NCI-H446 treated with DMSO at 0.1 percent for 48 hours (cell line): ENCODE results near the gene MED16.
A peak's percentile ranks its signal among the peaks of the same experiment; 100 is the strongest.

Experiments used
- DNase-seq: peaks from one replicate; lab custom pipeline; 2025; lab: John Stamatoyannopoulos, UW

Gene MED16

DNA sequence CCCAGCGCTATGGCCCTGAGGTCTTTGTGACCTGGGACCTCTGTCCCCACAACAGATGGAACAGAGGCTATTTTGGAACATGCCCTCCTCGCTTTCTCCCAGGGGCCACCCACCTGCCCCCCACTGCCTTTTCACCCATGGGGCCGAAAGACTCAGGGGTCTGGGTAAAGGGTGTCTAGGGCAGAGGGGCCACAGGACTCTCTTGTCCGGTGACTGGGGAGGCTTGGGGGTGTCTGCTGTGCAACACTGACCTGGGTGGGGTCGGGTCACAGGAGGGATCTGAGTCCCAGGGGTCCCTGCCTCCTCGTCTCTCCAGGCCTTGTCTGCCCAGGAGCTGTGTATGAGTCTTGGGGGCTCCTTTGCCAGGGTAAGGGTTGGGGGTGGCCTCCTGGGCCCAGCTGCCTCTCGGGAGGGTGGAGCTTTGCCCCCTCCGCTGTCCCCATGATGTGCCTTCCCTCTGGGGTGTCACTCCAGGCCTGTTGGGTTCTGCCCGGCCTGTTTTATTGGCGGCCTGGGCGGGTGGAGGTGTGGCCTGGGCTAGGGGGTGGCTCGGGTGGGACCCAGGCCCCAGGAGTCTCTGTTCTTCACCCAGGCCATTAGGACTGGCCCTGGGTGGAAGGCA is 34.9 kb upstream of the MED16 start:
- no peak for DNase-seq

DNA sequence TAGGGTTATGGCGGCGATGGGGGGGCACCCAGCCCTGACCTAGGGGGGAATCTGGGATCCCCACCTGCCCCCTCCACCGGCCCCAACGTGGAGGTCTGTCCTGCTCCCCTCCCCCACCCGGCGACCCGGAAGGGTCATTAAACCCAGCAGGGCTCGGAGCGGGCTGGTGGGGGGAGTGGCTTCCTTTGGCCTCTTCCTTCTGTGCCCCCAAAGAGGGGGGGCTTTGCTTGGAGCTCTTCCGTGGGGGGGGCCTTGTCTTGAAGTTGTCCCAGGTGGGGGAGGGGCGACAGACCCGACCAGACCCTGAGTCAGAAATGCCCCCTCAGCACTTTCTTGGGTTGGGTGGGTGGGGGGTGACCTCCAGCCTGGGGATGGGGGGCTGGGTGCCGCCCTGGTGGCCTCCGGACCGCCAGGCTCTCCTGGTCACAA is 34.4 kb upstream of the MED16 start:
- DNase-seq: no peak

DNA sequence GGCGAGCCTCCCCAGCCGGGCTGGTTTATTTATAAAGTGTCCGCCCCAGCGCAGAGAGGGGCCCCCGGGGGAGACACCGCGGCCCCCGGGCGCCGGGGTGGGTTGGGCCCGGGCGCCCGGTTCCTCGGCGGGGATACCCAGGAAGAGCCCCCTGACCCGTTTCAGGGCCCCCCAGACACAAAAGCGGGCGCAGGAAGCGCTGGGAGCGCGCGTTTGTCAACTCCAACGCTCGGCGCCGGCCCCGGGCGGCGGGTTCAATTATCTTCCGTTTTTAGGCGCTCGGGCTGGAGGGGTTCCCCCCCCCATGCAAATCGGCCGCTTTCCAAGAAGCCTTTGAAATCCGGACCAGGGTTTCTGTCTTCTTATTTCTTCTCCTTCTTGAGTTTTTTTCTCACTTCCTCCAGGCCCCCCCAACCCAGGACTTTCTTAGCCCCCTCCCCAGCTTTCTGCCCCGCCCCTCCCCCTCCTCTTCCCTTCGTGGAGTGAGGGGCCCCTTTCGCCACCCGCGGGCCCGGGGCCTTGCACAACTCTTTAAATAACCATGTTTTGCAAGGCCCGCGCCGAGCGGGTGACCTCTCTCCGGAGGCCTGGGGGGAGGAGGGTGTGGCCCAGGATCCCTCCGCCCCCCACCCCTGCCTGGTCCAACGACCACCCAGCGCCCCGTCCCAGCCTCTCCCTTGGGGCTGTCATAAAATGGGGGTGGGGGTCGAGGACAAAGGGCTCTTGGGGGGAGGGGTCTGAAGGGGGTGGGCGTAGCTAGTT is 33.8 kb upstream of the MED16 start:
- DNase-seq: no peak

DNA sequence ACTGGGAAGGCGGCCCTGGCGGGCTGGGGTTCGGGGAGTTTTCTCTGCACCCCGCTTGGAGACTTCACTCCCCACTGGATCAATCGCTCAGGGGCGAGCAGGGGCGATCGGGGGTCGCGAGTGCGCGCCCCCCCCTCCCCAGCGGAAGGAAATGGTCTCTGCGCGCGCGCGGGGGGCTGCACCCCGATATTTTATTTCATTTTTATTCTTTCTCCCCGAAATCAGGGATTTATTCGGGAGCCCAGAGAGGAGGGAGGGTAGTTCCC is 33.3 kb upstream of the MED16 start:
- no peak for DNase-seq

DNA sequence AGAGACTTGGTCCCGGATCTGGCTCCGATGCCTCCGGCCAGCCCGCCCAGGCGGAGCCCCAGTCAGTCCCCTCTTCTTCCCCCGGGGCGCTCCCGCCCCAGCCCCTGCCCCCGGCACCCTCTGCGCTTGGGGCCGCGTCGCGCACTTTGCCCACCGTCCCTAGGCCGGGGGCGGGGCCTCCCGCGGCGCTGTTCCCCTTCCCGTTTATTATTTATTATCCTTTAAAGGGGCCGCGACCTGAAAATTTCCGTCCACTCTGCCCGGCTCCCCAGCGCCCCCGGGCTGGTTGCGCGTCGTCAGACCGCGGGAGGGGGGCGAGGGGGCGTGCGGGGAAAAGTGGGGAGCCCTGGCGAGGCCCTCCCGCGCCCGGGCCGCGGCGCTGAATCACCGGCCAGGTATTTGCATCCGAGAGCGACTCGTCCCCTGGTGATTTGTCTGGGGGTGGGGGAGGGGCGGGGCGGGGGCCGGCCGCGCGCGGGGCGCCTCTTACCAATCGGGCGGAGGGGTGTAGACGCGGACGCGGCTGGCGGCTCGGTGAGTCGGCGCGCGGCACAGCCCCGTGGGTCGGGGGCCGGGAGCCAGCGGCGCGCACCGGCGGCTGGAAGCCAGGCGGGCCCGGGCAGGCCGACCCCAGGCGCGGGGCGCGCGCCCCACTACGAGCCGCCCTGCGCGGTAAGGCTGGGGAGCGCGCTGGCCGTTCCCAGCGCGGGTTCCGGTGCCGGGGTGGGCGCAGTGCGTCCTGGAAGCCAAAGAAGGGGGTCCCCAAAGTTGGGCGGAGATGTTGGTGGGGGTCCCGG is 32.7 kb upstream of the MED16 start, which contains the start of gene ARID3A:
TSS of gene ARID3A (plus strand) at position 510 of the 797 bp plus-strand sequence. CDS start 3,494 bp downstream, outside the sequence.
- DNase-seq: peak; percentile 75

DNA sequence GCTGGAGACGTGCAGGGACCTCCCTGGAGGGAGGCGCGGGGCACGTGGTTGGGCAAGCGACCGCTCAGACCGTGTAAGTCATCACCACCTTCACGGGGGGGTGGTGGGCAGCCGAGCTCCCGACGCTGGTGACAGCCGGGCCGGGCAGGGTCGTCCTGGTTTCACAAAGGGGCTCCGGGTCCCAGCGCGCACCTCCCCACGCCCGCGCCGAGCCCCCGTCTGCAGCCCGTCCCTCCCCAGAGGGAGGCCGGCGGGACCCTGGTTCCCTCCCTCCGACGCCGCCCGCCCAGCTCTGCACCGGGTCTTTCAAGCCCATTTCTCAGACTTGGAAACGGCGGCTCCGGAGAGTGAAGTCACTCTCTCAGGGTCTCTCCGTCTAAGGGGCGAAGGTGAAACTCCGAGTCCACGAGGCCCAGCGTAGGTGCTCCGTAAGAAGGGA is 32.1 kb upstream of the MED16 start:
- DNase-seq: peak; percentile 75

DNA sequence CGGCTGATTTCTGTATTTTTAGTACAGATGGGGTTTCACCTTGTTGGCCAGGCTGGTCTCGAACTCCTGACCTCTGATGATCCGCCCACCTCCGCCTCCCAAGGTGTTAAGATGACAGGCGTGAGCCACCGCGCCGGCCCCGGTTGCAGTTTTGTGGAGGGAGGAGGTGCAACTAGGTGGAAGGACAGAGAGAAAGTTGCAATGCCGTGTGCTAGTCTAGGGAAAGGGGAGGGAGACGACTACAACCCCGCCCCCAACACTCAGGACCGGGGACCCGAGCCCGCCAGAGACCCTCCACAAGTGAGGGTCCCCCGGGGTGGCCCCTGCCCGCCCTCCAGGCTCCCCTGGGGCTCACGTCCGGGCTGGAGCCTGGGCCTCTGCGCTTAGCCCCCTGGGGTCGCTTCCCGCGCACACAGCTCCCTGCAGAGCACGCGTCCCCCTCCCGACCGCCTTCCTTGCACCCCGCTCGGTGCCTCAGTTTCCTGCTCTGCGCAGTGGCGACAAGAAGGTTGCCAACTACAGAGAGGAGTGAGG is 31.6 kb upstream of the MED16 start:
- DNase-seq: no peak

DNA sequence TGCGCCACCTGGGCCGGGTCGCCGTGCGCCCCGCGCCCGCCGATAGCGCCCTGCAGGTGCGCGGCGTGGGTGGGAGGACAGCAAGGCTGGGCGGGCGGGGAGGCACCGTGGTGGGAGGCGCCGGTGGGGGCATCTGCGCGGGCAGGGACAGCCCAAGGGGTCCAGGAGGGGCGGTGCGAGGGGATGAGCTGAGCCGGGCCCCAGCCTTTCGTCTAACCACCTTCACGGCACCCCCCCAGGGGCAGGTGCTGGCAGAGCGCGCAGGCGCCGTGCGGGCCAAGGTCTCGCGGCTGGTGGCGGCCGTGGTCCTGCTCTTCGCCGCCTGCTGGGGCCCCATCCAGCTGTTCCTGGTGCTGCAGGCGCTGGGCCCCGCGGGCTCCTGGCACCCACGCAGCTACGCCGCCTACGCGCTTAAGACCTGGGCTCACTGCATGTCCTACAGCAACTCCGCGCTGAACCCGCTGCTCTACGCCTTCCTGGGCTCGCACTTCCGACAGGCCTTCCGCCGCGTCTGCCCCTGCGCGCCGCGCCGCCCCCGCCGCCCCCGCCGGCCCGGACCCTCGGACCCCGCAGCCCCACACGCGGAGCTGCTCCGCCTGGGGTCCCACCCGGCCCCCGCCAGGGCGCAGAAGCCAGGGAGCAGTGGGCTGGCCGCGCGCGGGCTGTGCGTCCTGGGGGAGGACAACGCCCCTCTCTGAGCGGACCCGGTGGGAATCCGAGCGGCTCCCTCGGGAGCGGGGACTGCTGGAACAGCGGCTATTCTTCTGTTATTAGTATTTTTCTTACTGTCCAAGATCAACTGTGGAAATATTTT is 27.3 kb upstream of the MED16 start:
- DNase-seq: no peak

DNA sequence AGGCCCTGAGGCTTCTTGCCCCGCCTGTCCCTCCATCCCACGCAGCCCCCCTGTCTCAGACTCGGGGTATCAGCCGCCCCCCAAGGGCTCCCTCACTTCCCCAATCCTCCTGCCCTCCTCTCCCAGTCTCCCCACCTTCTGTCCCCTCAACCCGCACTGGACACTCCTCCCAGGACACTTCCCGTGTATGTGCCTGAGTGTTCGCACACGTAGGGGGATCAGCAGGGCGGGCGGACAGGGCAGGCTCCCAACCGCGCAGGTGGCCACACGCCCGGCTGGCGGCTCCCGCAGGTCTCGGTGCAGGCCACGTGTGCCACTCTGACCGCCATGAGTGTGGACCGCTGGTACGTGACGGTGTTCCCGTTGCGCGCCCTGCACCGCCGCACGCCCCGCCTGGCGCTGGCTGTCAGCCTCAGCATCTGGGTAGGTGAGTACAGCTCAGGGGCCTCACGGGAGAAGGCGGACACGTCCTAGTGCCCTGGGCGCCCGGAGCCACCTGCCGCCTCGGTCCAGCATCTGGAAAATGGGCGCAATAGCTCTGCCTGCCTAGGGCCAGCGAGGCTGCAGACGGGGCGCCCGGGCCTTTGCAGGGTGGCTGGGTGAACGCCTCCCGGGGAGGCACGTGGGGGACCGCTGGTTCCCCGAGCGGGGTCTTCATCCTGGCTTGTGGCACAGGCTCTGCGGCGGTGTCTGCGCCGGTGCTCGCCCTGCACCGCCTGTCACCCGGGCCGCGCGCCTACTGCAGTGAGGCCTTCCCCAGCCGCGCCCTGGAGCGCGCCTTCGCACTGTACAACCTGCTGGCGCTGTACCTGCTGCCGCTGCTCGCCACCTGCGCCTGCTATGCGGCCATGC is 26.4 kb upstream of the MED16 start:
- no peak for DNase-seq

DNA sequence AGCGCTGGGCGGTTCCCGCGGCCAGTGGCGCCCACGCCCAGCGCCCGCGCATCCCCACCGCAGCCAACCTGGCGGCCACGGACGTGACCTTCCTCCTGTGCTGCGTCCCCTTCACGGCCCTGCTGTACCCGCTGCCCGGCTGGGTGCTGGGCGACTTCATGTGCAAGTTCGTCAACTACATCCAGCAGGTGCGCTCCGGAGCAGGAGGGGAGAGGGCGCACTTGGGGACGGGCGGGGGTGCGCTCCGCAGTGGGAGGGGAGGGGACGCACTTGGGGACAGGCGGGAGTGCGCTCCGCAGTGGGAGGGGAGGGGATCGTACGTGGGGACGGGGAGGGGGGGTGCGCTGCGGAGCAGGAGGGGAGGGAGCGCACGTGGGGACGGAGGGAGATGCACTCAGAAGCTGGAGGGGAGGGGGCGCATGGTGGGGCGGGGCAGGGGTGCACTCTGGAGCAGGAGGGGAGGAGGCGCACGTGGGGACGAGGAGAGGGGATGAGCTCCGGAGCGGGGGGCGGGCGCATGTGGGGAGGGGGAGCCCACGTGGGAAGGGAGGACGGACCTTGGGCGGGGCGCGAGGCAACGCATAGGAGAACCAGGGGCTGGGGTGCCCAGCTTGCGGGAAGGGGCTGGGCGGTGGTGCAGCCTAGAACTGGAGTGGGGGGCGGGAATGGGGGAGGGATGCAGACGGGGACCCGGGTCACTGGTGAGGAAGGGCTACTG is 25.7 kb upstream of the MED16 start:
- no peak for DNase-seq

DNA sequence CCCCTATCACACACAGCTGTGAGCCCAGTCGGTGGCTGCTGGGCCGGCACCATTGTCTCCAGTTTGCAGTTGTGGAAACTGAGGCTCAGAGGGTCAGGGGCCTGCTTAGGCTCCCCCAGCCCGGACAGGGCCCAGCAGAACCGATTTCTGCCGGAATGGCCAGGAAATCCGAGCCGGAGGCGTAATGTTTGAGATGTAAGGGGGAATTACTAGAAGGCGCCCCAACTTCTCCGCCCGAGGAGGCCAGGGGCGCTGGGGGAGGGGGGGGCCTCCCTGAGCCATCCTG is 25.1 kb upstream of the MED16 start:
- DNase-seq: no peak

DNA sequence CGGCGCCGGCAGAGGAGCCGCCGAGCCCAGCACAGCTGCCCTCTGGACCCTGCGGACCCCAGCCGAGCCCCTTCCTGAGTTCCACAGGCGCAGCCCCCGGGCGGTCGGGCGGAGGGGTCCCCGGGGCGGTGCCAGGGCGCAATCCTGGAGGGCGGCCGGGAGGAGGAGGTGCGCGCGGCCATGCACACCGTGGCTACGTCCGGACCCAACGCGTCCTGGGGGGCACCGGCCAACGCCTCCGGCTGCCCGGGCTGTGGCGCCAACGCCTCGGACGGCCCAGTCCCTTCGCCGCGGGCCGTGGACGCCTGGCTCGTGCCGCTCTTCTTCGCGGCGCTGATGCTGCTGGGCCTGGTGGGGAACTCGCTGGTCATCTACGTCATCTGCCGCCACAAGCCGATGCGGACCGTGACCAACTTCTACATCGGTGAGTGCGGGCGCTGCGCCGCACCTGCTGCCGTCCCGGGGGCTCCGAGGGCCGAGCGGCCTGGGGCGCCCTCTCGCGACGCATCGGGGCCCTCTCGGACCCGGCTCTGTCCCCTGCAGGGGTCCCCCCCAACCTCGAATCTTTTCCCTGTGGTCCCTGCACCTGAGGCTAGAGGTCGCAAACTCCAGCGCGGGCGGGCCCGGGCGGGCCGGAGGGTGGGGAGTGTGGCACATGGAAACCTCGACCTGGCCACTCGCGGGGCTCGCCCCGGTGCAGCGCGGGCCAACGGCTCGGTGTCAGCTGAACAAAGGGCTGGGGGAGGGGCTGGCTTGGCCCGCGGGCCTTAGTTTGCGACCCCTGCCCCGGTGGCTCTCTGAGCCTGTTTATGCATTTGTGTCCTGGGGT is 24.6 kb upstream of the MED16 start, which contains the start of gene KISS1R:
TSS of gene KISS1R (plus strand) at position 11 of the 829 bp plus-strand sequence. CDS start at position 181, 170 bp downstream.
- DNase-seq: no peak

DNA sequence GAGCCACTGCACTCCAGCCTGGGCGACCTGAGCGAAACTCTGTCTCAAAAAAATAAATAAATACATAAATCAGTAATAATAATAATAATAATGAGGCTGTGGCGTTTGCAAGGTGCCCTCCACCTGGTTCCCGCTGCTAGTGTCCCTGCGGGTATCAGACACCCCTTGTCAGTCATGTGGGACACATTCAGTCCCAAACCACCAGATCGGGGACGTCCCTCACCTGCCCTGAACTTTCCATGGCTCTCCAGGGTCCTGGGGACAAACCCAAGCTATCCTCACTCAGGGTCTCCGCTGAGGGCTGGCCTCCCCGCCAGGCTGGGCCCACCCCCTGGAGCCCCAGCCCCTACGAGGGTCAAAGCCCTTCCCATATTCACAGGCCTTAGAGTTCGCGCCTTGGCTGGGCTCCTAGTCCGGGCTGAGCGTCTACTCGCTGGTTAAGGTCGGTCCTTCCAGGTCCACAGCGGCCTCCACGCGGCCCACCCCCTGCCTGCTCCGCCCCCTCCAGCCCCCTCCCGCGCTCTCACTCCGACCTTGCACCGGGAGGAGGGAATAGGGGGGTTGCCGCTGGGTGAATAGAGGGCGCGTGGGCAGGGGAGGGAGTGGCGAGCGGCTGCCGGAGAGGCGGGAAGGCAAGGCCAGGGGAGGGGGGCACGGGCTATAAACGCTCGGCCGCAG is 23.8 kb upstream of the MED16 start:
- DNase-seq: no peak

DNA sequence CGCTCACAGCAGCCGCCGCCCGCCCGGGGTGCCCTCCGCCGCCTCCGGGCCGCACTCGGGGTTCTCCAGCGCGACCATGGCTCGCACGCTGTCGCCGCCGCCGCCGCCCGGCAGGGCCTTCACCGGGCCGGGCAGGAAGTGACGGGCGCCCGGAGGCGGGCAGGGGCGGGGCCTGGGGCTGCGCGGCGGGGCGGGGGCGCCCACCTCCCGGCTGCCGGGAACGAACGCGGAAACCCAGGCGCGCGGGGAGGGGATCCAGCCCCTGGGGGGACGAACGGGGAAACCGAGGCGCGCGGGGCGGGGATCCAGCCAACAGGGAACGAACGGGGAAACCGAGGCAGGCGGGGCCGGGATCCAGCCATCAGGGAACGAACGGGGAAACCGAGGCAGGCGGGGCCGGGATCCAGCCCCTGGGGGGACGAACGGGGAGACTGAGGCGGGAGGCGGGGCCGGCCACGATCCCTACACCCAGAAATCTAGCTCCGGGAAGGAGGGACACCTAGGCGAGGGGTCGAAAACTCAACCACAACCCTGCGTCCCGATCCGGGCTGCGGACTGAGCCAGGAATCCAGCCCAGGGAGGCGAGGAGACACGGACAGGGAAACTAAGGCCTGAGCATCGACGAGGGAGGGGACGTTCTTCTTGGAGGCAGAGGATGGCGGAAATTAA is 20.2 kb upstream of the MED16 start, which contains the start of gene R3HDM4:
TSS of gene R3HDM4 (minus strand) at position 140 of the 669 bp plus-strand sequence. CDS start at position 78, 62 bp downstream.
- DNase-seq: no peak

DNA sequence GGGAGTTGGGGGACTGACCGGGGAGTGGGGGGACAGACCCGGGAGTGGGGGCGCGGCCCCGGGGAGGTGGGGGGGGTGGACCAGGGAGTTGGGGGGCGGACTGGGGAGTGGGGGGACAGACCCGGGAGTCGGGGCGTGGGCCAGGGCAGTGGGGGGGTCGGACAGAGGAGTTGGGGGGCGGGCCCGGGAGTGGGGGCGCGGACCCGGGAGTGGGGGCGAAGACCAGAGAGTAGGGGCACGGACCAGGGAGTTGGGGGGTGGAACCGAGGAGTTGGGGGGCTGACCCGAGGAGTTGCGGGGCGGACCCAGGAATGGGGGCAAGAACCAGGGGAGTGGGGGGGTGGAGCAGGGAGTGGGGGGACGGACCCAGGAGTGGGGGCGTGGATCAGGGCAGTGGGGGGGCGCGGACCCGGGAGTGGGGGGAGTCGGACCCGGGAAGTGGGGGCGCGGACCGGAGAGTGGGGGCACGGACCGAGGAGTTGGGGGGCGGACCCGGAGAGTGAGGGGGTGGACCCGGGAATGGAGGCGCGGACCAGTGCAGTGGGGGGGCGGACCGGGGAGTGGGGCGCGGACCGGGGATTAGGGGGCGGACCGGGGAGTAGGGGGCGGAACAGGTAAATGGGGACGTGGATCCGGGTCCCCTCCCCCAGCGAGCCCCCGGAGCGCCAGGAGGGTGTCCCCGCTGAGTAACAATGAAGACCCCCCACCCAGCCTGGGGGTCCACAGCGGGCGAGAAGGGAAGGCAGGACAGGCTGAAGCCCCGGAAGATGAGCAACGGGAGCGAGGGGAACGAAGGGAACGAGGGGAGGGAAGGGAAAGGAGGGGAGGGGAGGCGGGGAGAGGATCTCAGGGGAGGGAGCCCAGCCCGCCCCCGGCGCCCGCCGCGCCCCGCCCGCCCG is 19.4 kb upstream of the MED16 start:
- no peak for DNase-seq

DNA sequence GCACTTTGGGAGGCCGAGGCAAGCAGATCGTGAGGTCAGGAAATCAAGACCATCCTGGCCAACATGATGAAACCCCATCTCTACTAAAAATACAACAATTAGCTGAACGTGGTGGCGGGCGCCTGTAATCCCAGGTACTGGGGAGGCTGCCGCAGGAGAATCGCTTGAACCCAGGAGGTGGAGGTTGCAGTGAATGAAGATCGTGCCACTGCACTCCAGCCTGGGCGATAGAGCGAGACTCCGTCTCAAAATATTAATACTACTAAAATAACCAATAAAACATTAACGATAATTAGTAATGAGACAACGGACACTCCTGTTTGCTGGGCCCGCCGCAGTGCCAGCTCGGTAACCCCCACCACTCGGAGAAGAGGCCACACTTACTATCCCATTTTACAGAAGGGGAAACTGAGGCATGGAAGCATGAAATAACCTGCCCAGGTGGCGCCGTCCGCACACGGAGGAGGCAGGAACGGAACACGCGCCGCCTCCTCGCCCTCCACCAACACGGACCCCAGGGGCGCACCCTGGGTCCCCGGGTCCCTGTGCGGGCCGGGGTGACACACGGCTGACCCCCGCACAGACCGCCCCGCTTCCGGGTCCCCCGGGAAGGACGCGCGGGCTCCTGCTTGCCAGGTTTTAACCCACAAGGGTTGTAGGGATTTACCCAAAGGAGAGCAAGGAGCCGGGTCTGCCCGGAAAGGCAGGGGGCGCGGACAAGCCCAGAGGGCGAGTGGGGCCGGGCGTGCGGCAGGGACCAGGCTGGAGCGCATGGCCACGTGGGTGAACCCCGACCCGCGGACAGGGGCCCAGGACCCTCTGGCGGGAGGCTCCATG is 18.4 kb upstream of the MED16 start:
- no peak for DNase-seq
